NT2/D1 (cell line): ENCODE measurements around the gene CDK5.
"Not testable (repeated sequence)": the region's sequence is repeated elsewhere in the genome, so short reads cannot be mapped to it uniquely, and the experiment has no call there.

Experiments used
- DNase-seq: peaks from one replicate; pipeline ENCODE4 v3.0.0-alpha.2; 2011; ENCODE audit warnings: low read depth, low spot score
- H3K27me3 ChIP-seq: 2 replicates; pipeline ENCODE4 v1.6.0; 2011; ENCODE audit warnings: mild to moderate bottlenecking; ENCODE audit not compliant: insufficient read length, insufficient read depth
- H3K36me3 ChIP-seq: 2 replicates; pipeline ENCODE4 v1.6.1; 2011; ENCODE audit warnings: mild to moderate bottlenecking, low read length, mixed read lengths; ENCODE audit not compliant: insufficient read depth, insufficient read length
- H3K4me1 ChIP-seq: 2 replicates; pipeline ENCODE4 v1.5.1; 2011; ENCODE audit not compliant: insufficient read depth, insufficient read length
- H3K4me3 ChIP-seq: 2 replicates; pipeline ENCODE4 v1.5.1; 2011; ENCODE audit warnings: low read depth; ENCODE audit not compliant: insufficient read length
- H3K9ac ChIP-seq: 2 replicates; pipeline ENCODE4 v1.6.0; 2011; ENCODE audit warnings: low read depth; ENCODE audit not compliant: insufficient read length
- H3K9me3 ChIP-seq: 2 replicates; pipeline ENCODE4 v1.5.1; 2011; ENCODE audit warnings: mild to moderate bottlenecking, low read length; ENCODE audit not compliant: insufficient read depth
- SUZ12 ChIP-seq: IDR thresholded peaks from 2 replicates; pipeline ENCODE4 v1.6.1; 2011; ENCODE audit not compliant: insufficient read length, insufficient read depth; ENCODE audit errors: extremely low read depth
- YY1 ChIP-seq: IDR thresholded peaks from 2 replicates; pipeline ENCODE4 v1.6.1; 2011; ENCODE audit not compliant: insufficient read length, insufficient read depth
- ZNF274 ChIP-seq: IDR thresholded peaks from 2 replicates; pipeline ENCODE4 v1.6.1; 2011; ENCODE audit warnings: mild to moderate bottlenecking, low read depth, low read length

CDK5 gene

GRCh38 chr7:151012911-151013347 lies 44.8 kb downstream of the CDK5 start:
- H3K9me3 ChIP-seq, result no peaks in the 10 kb centered on the region
- TF ChIP-seq ZNF274 (no peak), YY1 (no peak), SUZ12 (no peak)
- no peak overlapping the region for H3K4me3 ChIP-seq
- H3K27me3 ChIP-seq, result peaks cover 3% of the 10 kb centered on the region
- peaks cover 12% of the 10 kb centered on the region for H3K36me3 ChIP-seq
- DNase-seq, result no peak
- no peak overlapping the region for H3K9ac ChIP-seq
- peaks cover 23% of the 10 kb centered on the region for H3K4me1 ChIP-seq

GRCh38 chr7:151012031-151012692 lies 45.5 kb downstream of the CDK5 start:
- Histone ChIP-seq H3K9ac (no peak overlapping the region), H3K27me3 (no peaks in the 10 kb centered on the region), H3K9me3 (no peaks in the 10 kb centered on the region), H3K4me1 (peaks cover 24% of the 10 kb centered on the region), H3K36me3 (peaks cover 12% of the 10 kb centered on the region), H3K4me3 (no peak overlapping the region)
- no peak for DNase-seq
- no peak for TF ChIP-seq ZNF274
- no peak for TF ChIP-seq YY1
- TF ChIP-seq SUZ12, result no peak

- DNase-seq, H3K27me3 ChIP-seq, H3K9ac ChIP-seq, H3K9me3 ChIP-seq, H3K4me3 ChIP-seq: not testable (repeated sequence)
- H3K4me1 ChIP-seq, result peaks cover 27% of the 10 kb centered on the region
- peaks cover 12% of the 10 kb centered on the region for H3K36me3 ChIP-seq
Observed at GRCh38 chr7:151011616-151012015, 46.1 kb downstream of the CDK5 start.

GRCh38 chr7:151011097-151011409 lies 46.6 kb downstream of the CDK5 start:
- H3K9me3 ChIP-seq, result no peaks in the 10 kb centered on the region
- peak overlapping the region; percentile 73 for H3K4me3 ChIP-seq
- H3K4me1 ChIP-seq, result peaks cover 27% of the 10 kb centered on the region
- no peak for DNase-seq
- H3K36me3 ChIP-seq, result peaks cover 12% of the 10 kb centered on the region
- peak overlapping the region; percentile 93 for H3K9ac ChIP-seq
- TF ChIP-seq SUZ12, result no peak
- no peak for TF ChIP-seq YY1
- TF ChIP-seq ZNF274, result no peak
- H3K27me3 ChIP-seq, result no peaks in the 10 kb centered on the region

GRCh38 chr7:151010307-151011096 lies 47.2 kb downstream of the CDK5 start:
- no peaks in the 10 kb centered on the region for H3K9me3 ChIP-seq
- TF ChIP-seq SUZ12, result no peak
- no peak for TF ChIP-seq ZNF274
- TF ChIP-seq YY1, result no peak
- no peaks in the 10 kb centered on the region for H3K27me3 ChIP-seq
- peak overlapping the region; percentile 73 for H3K4me3 ChIP-seq
- no peak for DNase-seq
- H3K9ac ChIP-seq, result peak overlapping the region; percentile 93
- H3K4me1 ChIP-seq, result peaks cover 27% of the 10 kb centered on the region
- peaks cover 12% of the 10 kb centered on the region for H3K36me3 ChIP-seq

GRCh38 chr7:151010037-151010306 lies 47.7 kb downstream of the CDK5 start:
- H3K4me1 ChIP-seq, result peaks cover 27% of the 10 kb centered on the region
- TF ChIP-seq SUZ12, result no peak
- TF ChIP-seq ZNF274, result no peak
- TF ChIP-seq YY1, result no peak
- H3K27me3 ChIP-seq, result no peaks in the 10 kb centered on the region
- DNase-seq, result no peak
- no peaks in the 10 kb centered on the region for H3K9me3 ChIP-seq
- peak overlapping the region; percentile 73 for H3K4me3 ChIP-seq
- H3K9ac ChIP-seq, result peak overlapping the region; percentile 93
- H3K36me3 ChIP-seq, result peaks cover 7% of the 10 kb centered on the region

- no peaks in the 10 kb centered on the region for H3K27me3 ChIP-seq
- DNase-seq, result no peak
- peaks cover 27% of the 10 kb centered on the region for H3K4me1 ChIP-seq
- no peak for TF ChIP-seq ZNF274
- H3K4me3 ChIP-seq, result peak overlapping the region; percentile 73
- peak overlapping the region; percentile 93 for H3K9ac ChIP-seq
- peaks cover 5% of the 10 kb centered on the region for H3K36me3 ChIP-seq
- no peaks in the 10 kb centered on the region for H3K9me3 ChIP-seq
Observed at GRCh38 chr7:151009327-151010036, 48.2 kb downstream of the CDK5 start.
